ENCODE data around the gene OSBPL1A.

- no peak for TF ChIP-seq TARDBP (IDR thresholded peaks at IDR 0.05)
- no peak for TF ChIP-seq FOXM1 (IDR thresholded peaks at IDR 0.05; ENCODE audit: borderline replicate concordance)
- no peak for TF ChIP-seq ARNT (IDR thresholded peaks at IDR 0.05)
- no peak for TF ChIP-seq SP1 (IDR thresholded peaks at IDR 0.05)
- TF ChIP-seq NFRKB (IDR thresholded peaks at IDR 0.05), result no peak
- no peak for TF ChIP-seq ELF4 (IDR thresholded peaks at IDR 0.05)
- TF ChIP-seq CTBP1 (IDR thresholded peaks at IDR 0.05; ENCODE audit: borderline replicate concordance), result no peak
- no peak for TF ChIP-seq SUZ12 (IDR thresholded peaks at IDR 0.05)
- no peak for TF ChIP-seq FOXK2 (IDR thresholded peaks at IDR 0.05)
Measured at GRCh38 chr18:24112464-24112863, 285.2 kb downstream of the OSBPL1A start.
